GM23248 (cell line): ENCODE measurements around the gene VSX2. TPM values are rescaled to one million over a fixed set of nuclear protein-coding genes. Genes with fewer than 3 reads are reported as not detected.

Experiments used
- DNase-seq: peaks from one replicate; pipeline ENCODE4 v3.0.0-alpha.2; 2015
- H2AFZ ChIP-seq: fragments of 200-600 bp; sonication (generic); 2 replicates; pipeline ENCODE4 v1.6.1; 2016; ENCODE audit warnings: antibody characterized with exemption
- H3F3A ChIP-seq: fragments of 200-600 bp; sonication (generic); 2 replicates; pipeline ENCODE4 v1.6.1; 2016; ENCODE audit warnings: mild to moderate bottlenecking, antibody characterized with exemption, mixed run types; ENCODE audit not compliant: insufficient read depth
- H3K27ac ChIP-seq: fragments of 200-600 bp; sonication (generic); 2 replicates; pipeline ENCODE4 v1.5.1; 2016; ENCODE audit warnings: mild to moderate bottlenecking
- H3K27me3 ChIP-seq: fragments of 200-600 bp; sonication (generic); replicated peaks from 2 replicates; pipeline ENCODE4 v1.6.1; 2016; ENCODE audit warnings: mild to moderate bottlenecking; ENCODE audit not compliant: insufficient read depth
- H3K36me3 ChIP-seq: fragments of 200-600 bp; sonication (generic); 2 replicates; pipeline ENCODE4 v1.6.1; 2016; ENCODE audit warnings: low read depth, mild to moderate bottlenecking
- H3K4me1 ChIP-seq: fragments of 200-600 bp; sonication (generic); 2 replicates; pipeline ENCODE4 v1.6.1; 2016; ENCODE audit warnings: mild to moderate bottlenecking; ENCODE audit not compliant: insufficient read depth
- H3K4me2 ChIP-seq: fragments of 200-600 bp; sonication (generic); one replicate; pipeline ENCODE4 v1.6.1; 2016; ENCODE audit warnings: mild to moderate bottlenecking; ENCODE audit not compliant: unreplicated experiment
- H3K4me3 ChIP-seq: fragments of 200-600 bp; sonication (generic); 2 replicates; pipeline ENCODE4 v1.5.1; 2016; ENCODE audit warnings: mild to moderate bottlenecking
- H3K79me2 ChIP-seq: fragments of 200-600 bp; sonication (generic); 2 replicates; pipeline ENCODE4 v1.6.1; 2016; ENCODE audit warnings: mild to moderate bottlenecking; ENCODE audit not compliant: insufficient read depth
- H3K9ac ChIP-seq: fragments of 200-600 bp; sonication (generic); 2 replicates; pipeline ENCODE4 v1.6.1; 2016; ENCODE audit warnings: mild to moderate bottlenecking
- H3K9me2 ChIP-seq: fragments of 200-600 bp; sonication (generic); 2 replicates; pipeline ENCODE4 v1.6.1; 2016; ENCODE audit warnings: mixed run types, mild to moderate bottlenecking, moderate library complexity; ENCODE audit not compliant: insufficient read depth
- H3K9me3 ChIP-seq: fragments of 200-600 bp; sonication (generic); one replicate; pipeline ENCODE4 v1.6.1; 2017; ENCODE audit warnings: low read depth
- H4K20me1 ChIP-seq: fragments of 200-600 bp; sonication (generic); 2 replicates; pipeline ENCODE4 v1.6.0; 2016; ENCODE audit not compliant: insufficient read depth
- EZH2 ChIP-seq: fragments of 200-600 bp; sonication (generic); IDR thresholded peaks from 2 replicates; pipeline ENCODE4 v1.6.1; 2018; ENCODE audit warnings: antibody characterized with exemption, mild to moderate bottlenecking; ENCODE audit not compliant: insufficient read depth, poor library complexity, severe bottlenecking
- EZH2phosphoT487 ChIP-seq: fragments of 200-600 bp; sonication (generic); IDR thresholded peaks from 2 replicates; pipeline ENCODE4 v1.6.1; 2018; ENCODE audit warnings: antibody characterized with exemption, moderate library complexity, mild to moderate bottlenecking, low read depth; ENCODE audit not compliant: insufficient read depth
- WGBS, 2 experiments: methylation state at CpG; one replicate each; pipeline ENCODE4 v1.1.6; 2015 to 2017; ENCODE audit warnings: low lambda C conversion rate in 2 of 2, low coverage in 1 of 2; ENCODE audit errors: missing lambda C conversion rate in 2 of 2; 5-methylcytosine and 5-hydroxymethylcytosine counted together
- in situ Hi-C: fragments of 300-500 bp; cut with MboI; formaldehyde crosslinking; loops from 2 replicates; pipeline ENCODE4 v1.15.0; 2020
- polyA plus RNA-seq: library from polyadenylated mRNA; unstranded; fragments of >200 nt; fragmentation: Nextera tagmentation; extraction: Ambion mirVana; gene quantifications from 2 replicates; pipeline ENCODE4 v1.2.1, GENCODE V29; 2016
- total RNA-seq: library from RNA; depleted of rRNA; stranded (reverse); fragments of >200 nt; shearing (Covaris generic); gene quantifications from 2 replicates; pipeline ENCODE4 v1.2.3, GENCODE V29; 2014

The VSX2 gene
- total and polyA plus RNA-seq, 2 experiments from 2014 or later: not detected

DNA sequence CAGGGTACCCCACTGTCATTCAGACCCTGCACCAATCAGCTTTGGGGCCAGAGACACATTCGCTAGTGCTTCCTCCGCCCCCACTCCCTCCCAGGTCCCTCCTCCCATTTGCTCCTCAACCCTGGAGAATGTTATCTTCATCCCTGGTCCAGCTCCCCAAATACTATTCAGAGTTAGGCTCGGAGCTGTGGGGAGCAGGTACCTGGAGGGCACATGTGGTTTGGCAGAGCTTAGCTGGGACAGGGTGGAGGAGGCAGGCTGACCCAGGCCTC lies 19.5 kb downstream of the VSX2 start:
- DNase-seq: no peak
- TF ChIP-seq EZH2 (no peak), EZH2phosphoT487 (no peak)

GRCh38 chr14:74259513-74259912 lies 20.3 kb downstream of the VSX2 start:
- H3K4me3 ChIP-seq: no peak overlapping the region
- H3K4me1 ChIP-seq: no peaks in the 10 kb centered on the region
- H3K9me3 ChIP-seq: no peaks in the 10 kb centered on the region
- H3K27ac ChIP-seq: no peak overlapping the region
- TF ChIP-seq EZH2 (no peak), EZH2phosphoT487 (no peak)
- H3K9me2 ChIP-seq: no peaks in the 10 kb centered on the region
- no peak overlapping the region for H3K4me2 ChIP-seq
- no peaks in the 10 kb centered on the region for H4K20me1 ChIP-seq
- in situ Hi-C loops: no loop called here
- no peaks in the 10 kb centered on the region for H3F3A ChIP-seq
- H3K9ac ChIP-seq: no peak overlapping the region
- H3K27me3 ChIP-seq: peaks cover 14% of the 10 kb centered on the region
- no peak overlapping the region for H2AFZ ChIP-seq
- no peaks in the 10 kb centered on the region for H3K36me3 ChIP-seq
- WGBS, 2 experiments: 92 to 94% methylated on average over 12 of the region's 12 CpGs
- no peak for DNase-seq
- H3K79me2 ChIP-seq: no peaks in the 10 kb centered on the region

More for the DNA sequence above, 19.5 kb downstream of the VSX2 start:
- WGBS, 2 experiments: 57 to 62% methylated on average over 3 of the region's 3 CpGs
- H3K9me2 ChIP-seq: no peaks in the 10 kb centered on the region
- no peak overlapping the region for H3K9ac ChIP-seq
- no peaks in the 10 kb centered on the region for H3K79me2 ChIP-seq
- no peaks in the 10 kb centered on the region for H3K9me3 ChIP-seq
- H3F3A ChIP-seq: no peaks in the 10 kb centered on the region
- H3K4me1 ChIP-seq: no peaks in the 10 kb centered on the region
- H3K4me2 ChIP-seq: no peak overlapping the region
- H3K27me3 ChIP-seq: peaks cover 14% of the 10 kb centered on the region
- no peak overlapping the region for H2AFZ ChIP-seq
- in situ Hi-C loops: no loop called here
- H4K20me1 ChIP-seq: no peaks in the 10 kb centered on the region
- H3K36me3 ChIP-seq: no peaks in the 10 kb centered on the region
- no peak overlapping the region for H3K27ac ChIP-seq
- H3K4me3 ChIP-seq: no peak overlapping the region

- no peak for TF ChIP-seq EZH2phosphoT487
- TF ChIP-seq EZH2: no peak
- WGBS, 2 experiments: 85 to 89% methylated on average over 29 of the region's 29 CpGs
- Histone ChIP-seq H3K27me3 (peaks cover 14% of the 10 kb centered on the region), H2AFZ (no peak overlapping the region), H3K9ac (no peak overlapping the region), H3K27ac (no peak overlapping the region), H3K4me3 (no peak overlapping the region), H3K36me3 (no peaks in the 10 kb centered on the region), H3K9me2 (no peaks in the 10 kb centered on the region), H4K20me1 (no peaks in the 10 kb centered on the region), H3K9me3 (no peaks in the 10 kb centered on the region), H3F3A (no peaks in the 10 kb centered on the region), H3K4me1 (no peaks in the 10 kb centered on the region), H3K4me2 (no peak overlapping the region), H3K79me2 (no peaks in the 10 kb centered on the region)
- no peak for DNase-seq
- in situ Hi-C loops: no loop called here
Measured at GRCh38 chr14:74260525-74261233, 21.4 kb downstream of the VSX2 start.

- Histone ChIP-seq H3K36me3 (no peaks in the 10 kb centered on the region), H3K79me2 (no peaks in the 10 kb centered on the region), H3K9me2 (no peaks in the 10 kb centered on the region), H3K4me3 (no peak overlapping the region), H3K9ac (no peak overlapping the region), H3K27ac (no peak overlapping the region), H3K4me1 (no peaks in the 10 kb centered on the region), H4K20me1 (no peaks in the 10 kb centered on the region), H3F3A (no peaks in the 10 kb centered on the region), H3K27me3 (peaks cover 14% of the 10 kb centered on the region), H3K4me2 (no peak overlapping the region), H3K9me3 (no peaks in the 10 kb centered on the region), H2AFZ (no peak overlapping the region)
- in situ Hi-C loops: no loop called here
- no peak for TF ChIP-seq EZH2phosphoT487
- no peak for TF ChIP-seq EZH2
- 55 to 56% methylated on average over 4 of the region's 4 CpGs for WGBS, 2 experiments
- DNase-seq: no peak
Measured at GRCh38 chr14:74261288-74261687, 22.0 kb downstream of the VSX2 start.

GRCh38 chr14:74262076-74262475 lies 22.8 kb downstream of the VSX2 start:
- Histone ChIP-seq H3K9me3 (no peaks in the 10 kb centered on the region), H3F3A (no peaks in the 10 kb centered on the region), H3K4me1 (no peaks in the 10 kb centered on the region), H4K20me1 (no peaks in the 10 kb centered on the region), H3K4me2 (no peak overlapping the region), H3K9me2 (no peaks in the 10 kb centered on the region), H3K36me3 (no peaks in the 10 kb centered on the region), H3K27me3 (peaks cover 14% of the 10 kb centered on the region), H2AFZ (no peak overlapping the region), H3K27ac (no peak overlapping the region), H3K9ac (no peak overlapping the region), H3K4me3 (no peak overlapping the region), H3K79me2 (no peaks in the 10 kb centered on the region)
- WGBS, 2 experiments: 77 to 87% methylated on average over 7 to 9 of the region's 9 CpGs
- in situ Hi-C loops: no loop called here
- TF ChIP-seq EZH2phosphoT487 (no peak), EZH2 (no peak)
- DNase-seq: no peak
